Ovary (tissue), 9 donors: ENCODE data around the gene KCTD10. TPM values are rescaled to one million over a fixed set of nuclear protein-coding genes. Genes with fewer than 3 reads are reported as not detected.
A peak's percentile ranks its signal among the peaks of the same experiment; 100 is the strongest.

ENCODE experiments used
- DNase-seq, 5 donors: peaks; one replicate each; pipeline ENCODE4 v3.0.0-alpha.2; 2019 to 2020
- H3K27ac ChIP-seq, 2 donors: fragments of 200-600 bp; one replicate each; pipeline versions ENCODE4 v1.5.1 to v1.8.0; 2019 to 2022
- H3K27me3 ChIP-seq: fragments of 200-600 bp; one replicate; pipeline ENCODE4 v1.8.0; 2022
- H3K36me3 ChIP-seq: fragments of 200-600 bp; sonication (generic); one replicate; pipeline ENCODE4 v1.5.1; 2019
- H3K4me1 ChIP-seq: one replicate; pipeline ENCODE4 v1.8.1; 2013; ENCODE audit warnings: mild to moderate bottlenecking, moderate library complexity; ENCODE audit not compliant: insufficient read depth
- H3K4me3 ChIP-seq: fragments of 200-600 bp; sonication (generic); one replicate; pipeline ENCODE4 v1.5.1; 2017
- H3K9me3 ChIP-seq, 2 donors: fragments of 200-600 bp in 1 of 2; sonication (generic) in 1 of 2; one replicate each; pipeline versions ENCODE4 v1.5.1 to v1.8.1; 2013 to 2019; ENCODE audit warnings: mild to moderate bottlenecking in 1 of 2, moderate library complexity in 1 of 2
- EP300 ChIP-seq: sonication (generic); formaldehyde crosslinking; IDR thresholded peaks from one replicate; pipeline ENCODE4 v1.6.1; 2017; ENCODE audit warnings: antibody characterized with exemption
- POLR2A ChIP-seq: fragments of 450-650 bp; IDR thresholded peaks from one replicate; pipeline ENCODE4 v1.6.1; 2017; ENCODE audit warnings: antibody characterized with exemption, mild to moderate bottlenecking, moderate library complexity
- whole genome bisulfite sequencing, 3 donors: extraction: QIAGEN DNeasy Blood & Tissue Kit in 1 of 3; methylation state at CpG; one replicate each; pipeline versions ENCODE4 v1.1.5 to v1.1.7; 2013 to 2017; 5-methylcytosine and 5-hydroxymethylcytosine counted together
- intact Hi-C, 4 donors: fragments of 100-400 bp; cut with DNase I; formaldehyde crosslinking; loops; one replicate each; pipeline versions ENCODE4 v1.11.0 to v1.15.1; 2022 to 2023
- polyA plus RNA-seq, 2 donors: library from polyadenylated mRNA; stranded (reverse); fragments of 200-250 nt in 1 of 2; fragments of 350-450 nt in 1 of 2; fragmentation: Illumina TruSeq in 1 of 2; extraction: RNeasy Lipid Tissue Mini Kit (QIAGEN cat#74804) in 1 of 2; gene quantifications; one replicate each; pipeline ENCODE4 v1.2.3, GENCODE V29; 2013 to 2014
- total RNA-seq, 7 donors: library from RNA; depleted of rRNA in 2 of 7; stranded (reverse); fragments of >200 nt in 2 of 7; fragmentation: NEBNext Ultra II Directional in 3 of 7; extraction: Animal tissue kit (Norgen Biotek cat#: 25700) in 3 of 7; gene quantifications; one replicate each; pipeline versions ENCODE4 v1.1.0 to v1.2.4, GENCODE V29; 2016 to 2023
- TF ChIP-seq, protein P1 (sequence below), 3 donors: fragments of 450-650 bp in 2 of 3; fragments of 200-600 bp in 1 of 3; IDR thresholded peaks; one replicate each; pipeline versions ENCODE4 v1.5.1 to v1.8.0; 2016 to 2022; ENCODE audit warnings: antibody characterized with exemption in 3 of 3, mild to moderate bottlenecking in 1 of 3
- donor health status: DM: no; HTN: no; CAD: no; lungs with moderate emphysema.
- donor health status: DM: no; HTN: no; CAD: no.
- donor health status: Bipolar disorder and iron deficiency.
- donor health status: DM: yes; HTN: yes; CAD: no.
- donor health status: DM: no; HTN: no; CAD: no.
- donor health status: DM: yes; HTN: yes; CAD: no.

KCTD10 gene
- total and polyA plus RNA-seq, 9 donors = 21.6 to 70.6 (median 38.0) TPM

DNA sequence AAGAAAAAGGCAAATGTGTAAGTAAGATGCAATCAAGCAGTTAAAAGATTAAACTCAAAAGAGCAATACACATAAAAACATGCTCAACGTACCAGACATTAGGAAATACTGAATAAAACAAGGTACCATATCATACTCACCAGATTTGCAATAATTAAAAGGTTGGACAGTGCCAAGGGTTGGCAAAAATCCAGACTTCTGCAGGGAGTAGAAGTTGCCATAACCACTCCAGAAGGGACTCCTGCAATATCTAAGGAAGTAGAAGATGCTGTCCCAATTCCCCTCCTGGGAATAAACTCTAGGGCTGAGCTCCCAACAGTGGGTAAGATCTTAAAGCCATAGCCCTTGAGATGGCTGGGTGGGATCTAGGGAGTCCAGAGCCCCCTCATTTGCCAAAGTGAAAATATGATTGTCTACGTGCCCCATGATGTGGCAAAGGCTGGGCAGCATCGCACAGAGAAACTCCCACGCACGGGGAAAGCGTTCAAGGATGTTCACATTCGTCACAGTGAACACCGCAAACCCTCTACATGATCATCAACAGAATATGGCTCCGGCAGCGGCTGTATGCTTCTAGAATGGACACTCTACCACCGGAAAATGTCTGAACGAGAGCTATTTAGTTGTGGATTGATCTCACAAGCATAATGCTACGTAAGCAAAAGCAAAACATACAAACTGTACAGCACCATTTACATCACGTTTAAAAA is 12.3 kb downstream of the KCTD10 start:
- Histone ChIP-seq H3K9me3 (no peaks in the 10 kb centered on the region), H3K36me3 (no peaks in the 10 kb centered on the region), H3K4me3 (no peak overlapping the region), H3K27me3 (no peaks in the 10 kb centered on the region), H3K4me1 (peaks cover 32% of the 10 kb centered on the region), H3K27ac (peak overlapping the region in 1 of 2 donors; percentile 71)
- intact Hi-C loops = no loop called here
- TF ChIP-seq EP300 (no peak), POLR2A (no peak)
- TF ChIP-seq, protein P1, sequence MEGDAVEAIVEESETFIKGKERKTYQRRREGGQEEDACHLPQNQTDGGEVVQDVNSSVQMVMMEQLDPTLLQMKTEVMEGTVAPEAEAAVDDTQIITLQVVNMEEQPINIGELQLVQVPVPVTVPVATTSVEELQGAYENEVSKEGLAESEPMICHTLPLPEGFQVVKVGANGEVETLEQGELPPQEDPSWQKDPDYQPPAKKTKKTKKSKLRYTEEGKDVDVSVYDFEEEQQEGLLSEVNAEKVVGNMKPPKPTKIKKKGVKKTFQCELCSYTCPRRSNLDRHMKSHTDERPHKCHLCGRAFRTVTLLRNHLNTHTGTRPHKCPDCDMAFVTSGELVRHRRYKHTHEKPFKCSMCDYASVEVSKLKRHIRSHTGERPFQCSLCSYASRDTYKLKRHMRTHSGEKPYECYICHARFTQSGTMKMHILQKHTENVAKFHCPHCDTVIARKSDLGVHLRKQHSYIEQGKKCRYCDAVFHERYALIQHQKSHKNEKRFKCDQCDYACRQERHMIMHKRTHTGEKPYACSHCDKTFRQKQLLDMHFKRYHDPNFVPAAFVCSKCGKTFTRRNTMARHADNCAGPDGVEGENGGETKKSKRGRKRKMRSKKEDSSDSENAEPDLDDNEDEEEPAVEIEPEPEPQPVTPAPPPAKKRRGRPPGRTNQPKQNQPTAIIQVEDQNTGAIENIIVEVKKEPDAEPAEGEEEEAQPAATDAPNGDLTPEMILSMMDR (IDR thresholded peaks at IDR 0.05) = no peak
- 71 to 79% (median 72%) methylated on average over 14 of the region's 14 CpGs for WGBS, 3 donors
- DNase-seq = no peak

DNA sequence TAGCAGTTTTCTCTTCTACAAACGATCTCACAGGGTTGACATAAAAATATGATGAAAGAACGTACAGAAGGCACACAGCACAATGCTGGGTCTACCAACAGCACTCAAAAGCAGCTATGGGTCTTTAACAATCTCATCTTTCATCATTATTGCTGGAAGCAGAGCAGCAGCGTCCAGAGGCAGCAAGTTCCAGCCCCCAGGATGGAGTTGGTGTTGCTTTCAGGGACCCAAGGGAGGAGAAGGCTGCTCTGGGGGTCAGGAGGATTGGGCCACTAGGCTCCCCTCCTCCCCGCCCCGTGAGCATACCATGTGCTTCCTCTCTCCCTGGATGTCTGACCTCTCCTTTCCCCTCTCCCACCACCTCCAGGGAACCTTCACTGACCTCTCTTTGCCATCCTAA is 13.3 kb downstream of the KCTD10 start:
- H3K4me3 ChIP-seq = peak overlapping the region; percentile 11
- H3K9me3 ChIP-seq = no peaks in the 10 kb centered on the region
- WGBS, 3 donors = 28 to 29% (median 29%) methylated on average over 5 of the region's 5 CpGs
- peak overlapping the region; percentile 71 to 72 for H3K27ac ChIP-seq
- DNase-seq = no peak
- intact Hi-C loops = no loop called here
- no peaks in the 10 kb centered on the region for H3K27me3 ChIP-seq
- H3K4me1 ChIP-seq = peaks cover 35% of the 10 kb centered on the region
- no peaks in the 10 kb centered on the region for H3K36me3 ChIP-seq
- no peak for TF ChIP-seq EP300

DNA sequence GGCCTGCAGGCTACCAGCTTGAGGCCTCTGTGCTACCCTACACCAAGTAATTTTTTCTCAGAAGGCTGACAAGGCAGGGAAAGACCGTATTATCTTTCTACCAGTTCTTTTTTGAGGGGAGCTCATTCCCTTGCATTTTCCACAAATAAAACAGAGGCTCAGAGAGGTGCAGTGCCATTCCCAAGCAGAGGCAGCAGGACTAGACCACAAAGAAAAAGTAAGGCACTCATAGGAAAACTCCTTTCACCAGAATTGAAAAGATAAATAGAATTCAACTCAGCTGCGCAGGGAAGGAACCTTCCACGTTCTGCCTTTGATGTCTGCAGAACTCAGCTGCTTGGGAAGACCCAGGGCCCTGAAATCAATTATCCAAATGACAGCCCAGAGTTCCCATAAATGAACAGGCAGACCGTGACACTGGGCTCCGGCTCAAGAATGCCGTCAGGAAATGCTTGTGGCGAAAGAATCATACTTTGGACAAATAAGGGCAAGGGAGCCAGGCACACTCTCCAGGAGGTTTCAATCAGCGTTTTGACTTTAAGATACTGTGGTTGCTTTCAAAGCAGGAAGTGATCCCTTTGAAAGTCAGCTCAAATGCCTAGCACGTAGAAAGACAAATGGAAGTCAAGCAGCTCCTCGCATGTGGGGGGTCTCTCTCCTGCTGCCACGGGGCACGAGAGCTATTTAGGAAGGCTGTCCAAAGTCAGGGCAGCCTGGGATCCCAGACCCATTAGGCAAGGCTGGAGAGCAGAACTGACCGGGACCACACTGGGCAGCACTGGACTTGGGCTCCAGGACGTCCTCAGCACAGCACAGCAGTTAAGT is 14.0 kb downstream of the KCTD10 start:
- DNase-seq = peak; percentile 76 to 87 (median 86)
- 2 to 3% (median 2%) methylated on average over 14 of the region's 14 CpGs for WGBS, 3 donors
- H3K27me3 ChIP-seq = no peaks in the 10 kb centered on the region
- no peaks in the 10 kb centered on the region for H3K36me3 ChIP-seq
- intact Hi-C loops = no loop called here
- peak overlapping the region; percentile 11 for H3K4me3 ChIP-seq
- H3K27ac ChIP-seq = peak overlapping the region; percentile 71 to 72
- H3K9me3 ChIP-seq = no peaks in the 10 kb centered on the region
- TF ChIP-seq POLR2A = no peak
- TF ChIP-seq EP300 = peak; percentile 98
- TF ChIP-seq, protein P1 (IDR thresholded peaks at IDR 0.05) = peak in 1 of 3 donors; percentile 7
- peaks cover 40% of the 10 kb centered on the region for H3K4me1 ChIP-seq

DNA sequence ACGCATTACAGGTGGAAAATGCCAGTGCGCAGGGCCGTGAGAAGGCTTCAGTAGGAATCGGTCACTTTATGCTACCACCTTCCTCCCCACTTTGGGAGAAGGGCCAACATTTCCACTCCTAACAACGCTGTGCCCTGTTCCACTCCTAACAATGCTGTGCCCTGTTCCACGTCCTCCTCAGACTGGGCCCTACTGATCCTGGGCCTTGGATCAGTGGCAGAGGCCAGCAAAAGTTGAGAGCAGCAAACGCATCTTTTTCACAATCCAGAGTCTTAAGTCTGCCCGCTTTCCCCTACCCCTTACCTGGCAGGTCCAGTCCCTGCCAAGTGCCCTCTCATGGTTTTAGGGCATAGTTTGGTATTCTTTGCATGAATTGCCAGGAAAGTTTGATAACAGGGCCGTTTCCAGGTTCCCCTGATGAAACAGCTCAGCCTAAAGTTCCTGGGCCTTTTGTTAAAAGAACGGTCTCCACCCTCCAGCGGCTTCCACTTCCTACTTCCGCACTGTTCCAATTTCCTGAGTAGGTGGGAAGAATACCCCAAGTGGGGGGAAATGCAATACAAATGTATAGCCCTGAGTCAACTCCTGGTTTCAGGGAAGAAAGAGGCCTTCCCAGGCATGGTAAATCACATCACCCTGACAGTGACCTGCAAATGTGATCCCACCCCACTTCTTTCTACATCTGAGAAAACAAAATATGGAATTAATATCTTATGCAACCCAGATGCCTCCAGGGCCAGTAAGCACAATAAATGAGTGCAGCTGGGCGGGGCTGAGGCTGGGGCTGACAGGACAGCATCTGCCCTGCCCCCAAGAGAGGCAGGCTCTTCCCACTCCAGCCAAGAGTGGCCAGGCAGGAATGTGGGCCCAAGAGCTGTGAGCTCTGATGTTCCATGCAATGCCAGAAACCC is 15.0 kb downstream of the KCTD10 start:
- Histone ChIP-seq H3K9me3 (no peaks in the 10 kb centered on the region), H3K27me3 (no peaks in the 10 kb centered on the region), H3K36me3 (no peaks in the 10 kb centered on the region), H3K4me3 (no peak overlapping the region), H3K4me1 (peaks cover 43% of the 10 kb centered on the region), H3K27ac (peak overlapping the region; percentile 67 to 71)
- DNase-seq = peak; percentile 67 to 87 (median 75)
- TF ChIP-seq, protein P1 (IDR thresholded peaks at IDR 0.05) = no peak
- TF ChIP-seq POLR2A (no peak), EP300 (no peak)
- intact Hi-C loops = no loop called here
- 43 to 53% (median 52%) methylated on average over 13 of the region's 13 CpGs for WGBS, 3 donors
